Measurements from ENCODE around the gene AFM. TPM values are rescaled to one million over a fixed set of nuclear protein-coding genes. Genes with fewer than 3 reads are reported as not detected.

The AFM gene
- total RNA-seq, 1 donor from 2014 or later, result not detected

- Histone ChIP-seq H3K4me3 (no peak overlapping the region), H3K9me3 (ENCODE audit: low read depth) (no peaks in the 10 kb centered on the region), H3K9ac (no peak overlapping the region), H3K27ac (no peak overlapping the region), H2AFZ (replicated peaks) (no peak overlapping the region), H3K4me2 (no peak overlapping the region), H3F3A (ENCODE audit: low read depth) (no peaks in the 10 kb centered on the region), H3K4me1 (no peaks in the 10 kb centered on the region), H4K20me1 (ENCODE audit: low read depth) (no peaks in the 10 kb centered on the region), H3K36me3 (no peaks in the 10 kb centered on the region), H3K79me2 (ENCODE audit: low read depth) (no peaks in the 10 kb centered on the region), H3K27me3 (no peaks in the 10 kb centered on the region)
- DNase-seq (ENCODE audit: low spot score), result no peak
- Mint-ChIP-seq H3K27me3 (ENCODE audit: insufficient read depth, low read depth) (no peaks in the 10 kb centered on the region), H3K9me3 (no peaks in the 10 kb centered on the region), H3K27ac (no peak overlapping the region), H3K36me3 (no peaks in the 10 kb centered on the region), H3K4me1 (no peaks in the 10 kb centered on the region), H3K4me3 (no peak overlapping the region)
- TF ChIP-seq EZH2 (IDR thresholded peaks at IDR 0.05), result no peak
- no peak for TF ChIP-seq EZH2phosphoT487 (IDR thresholded peaks at IDR 0.05)
- TF ChIP-seq CTCF (IDR thresholded peaks at IDR 0.05), result no peak
Observed at GRCh38 chr4:73507541-73507940, 26.0 kb downstream of the AFM start.

GRCh38 chr4:73508651-73509050 is 27.1 kb downstream of the AFM start:
- Histone ChIP-seq H3K36me3 (no peaks in the 10 kb centered on the region), H3F3A (ENCODE audit: low read depth) (no peaks in the 10 kb centered on the region), H3K4me2 (no peak overlapping the region), H2AFZ (replicated peaks) (no peak overlapping the region), H3K79me2 (ENCODE audit: low read depth) (no peaks in the 10 kb centered on the region), H3K27me3 (no peaks in the 10 kb centered on the region), H3K9me3 (ENCODE audit: low read depth) (no peaks in the 10 kb centered on the region), H3K4me3 (no peak overlapping the region), H4K20me1 (ENCODE audit: low read depth) (no peaks in the 10 kb centered on the region), H3K9ac (no peak overlapping the region), H3K4me1 (no peaks in the 10 kb centered on the region), H3K27ac (no peak overlapping the region)
- Mint-ChIP-seq H3K4me1 (no peaks in the 10 kb centered on the region), H3K9me3 (no peaks in the 10 kb centered on the region), H3K27me3 (ENCODE audit: insufficient read depth, low read depth) (no peaks in the 10 kb centered on the region), H3K4me3 (no peak overlapping the region), H3K27ac (no peak overlapping the region), H3K36me3 (no peaks in the 10 kb centered on the region)
- TF ChIP-seq EZH2 (IDR thresholded peaks at IDR 0.05), result no peak
- no peak for TF ChIP-seq EZH2phosphoT487 (IDR thresholded peaks at IDR 0.05)
- TF ChIP-seq CTCF (IDR thresholded peaks at IDR 0.05), result no peak
- DNase-seq (ENCODE audit: low spot score), result no peak

GRCh38 chr4:73518340-73518739 is 36.8 kb downstream of the AFM start:
- TF ChIP-seq CTCF (IDR thresholded peaks at IDR 0.05) (no peak), EZH2 (IDR thresholded peaks at IDR 0.05) (no peak), EZH2phosphoT487 (IDR thresholded peaks at IDR 0.05) (no peak)
- peaks cover 2% of the 10 kb centered on the region for H3K36me3 Mint-ChIP-seq
- Histone ChIP-seq H3K4me3 (no peak overlapping the region), H2AFZ (replicated peaks) (no peak overlapping the region), H3K9ac (no peak overlapping the region), H3K27me3 (no peaks in the 10 kb centered on the region), H3K9me3 (ENCODE audit: low read depth) (no peaks in the 10 kb centered on the region), H3F3A (ENCODE audit: low read depth) (peaks cover 10% of the 10 kb centered on the region), H3K36me3 (no peaks in the 10 kb centered on the region), H3K27ac (no peak overlapping the region), H4K20me1 (ENCODE audit: low read depth) (no peaks in the 10 kb centered on the region), H3K4me2 (no peak overlapping the region), H3K79me2 (ENCODE audit: low read depth) (no peaks in the 10 kb centered on the region), H3K4me1 (peaks cover 12% of the 10 kb centered on the region)
- H3K4me3 Mint-ChIP-seq, result no peak overlapping the region
- H3K27ac Mint-ChIP-seq, result no peak overlapping the region
- peaks cover 10% of the 10 kb centered on the region for H3K9me3 Mint-ChIP-seq
- H3K27me3 Mint-ChIP-seq (ENCODE audit: insufficient read depth, low read depth), result no peaks in the 10 kb centered on the region
- no peak for DNase-seq (ENCODE audit: low spot score)
- peaks cover 17% of the 10 kb centered on the region for H3K4me1 Mint-ChIP-seq
